Measurements from ENCODE around the gene TOR4A. TPM values are rescaled to one million over a fixed set of nuclear protein-coding genes. Genes with fewer than 3 reads are reported as not detected.

TOR4A gene
- total and polyA plus RNA-seq, 2 donors (not counting 1 experiment from before 2014, with no cell fraction given): 8.3 to 15.3 TPM

DNA sequence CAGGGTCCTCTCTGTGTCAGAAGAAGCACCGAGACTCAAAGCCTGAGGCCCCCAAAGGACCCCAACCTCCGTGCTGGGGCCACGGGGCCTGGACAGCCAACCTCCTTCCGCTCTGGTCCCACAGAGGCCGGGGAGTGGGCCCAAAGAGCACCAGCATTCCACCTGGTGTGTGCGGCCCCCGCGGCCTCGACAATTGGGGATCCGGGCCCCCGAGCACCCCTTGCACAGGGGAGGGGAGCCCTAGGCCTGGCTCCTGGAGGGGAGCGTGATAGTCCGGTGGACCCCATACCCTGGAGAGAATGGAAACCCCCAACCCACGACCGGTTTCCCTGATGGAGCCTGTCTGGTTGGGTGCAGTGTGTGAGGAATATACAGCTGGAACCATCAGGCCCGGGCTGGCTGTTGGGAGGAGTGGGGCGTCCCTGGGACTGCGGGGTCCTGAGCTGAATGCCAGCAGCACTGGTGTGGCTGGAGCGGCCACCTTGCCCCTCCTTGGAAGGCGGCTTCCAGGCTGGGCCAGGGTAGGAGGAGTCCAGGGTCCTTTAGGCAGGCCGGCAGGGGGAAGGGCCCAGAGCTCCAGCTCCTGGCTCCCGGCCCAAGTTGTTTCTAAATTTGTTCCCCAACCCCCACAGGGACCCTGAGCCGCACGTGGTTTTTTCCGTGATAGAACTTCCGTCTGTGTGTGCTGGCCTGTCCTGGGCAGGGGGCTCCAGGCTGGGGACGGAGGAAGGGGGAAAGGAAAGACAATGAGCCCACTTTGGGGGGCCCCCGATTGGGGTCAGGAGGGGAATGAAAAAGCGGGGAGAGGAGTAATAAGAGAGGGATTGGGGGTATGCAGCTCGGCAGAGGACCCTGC, 825 bp upstream of the TOR4A start:
- Mint-ChIP-seq H3K4me3 (peak overlapping the region; percentile 90), H3K9me3 (ENCODE audit: insufficient read depth) (no peaks in the 10 kb centered on the region), H3K27ac (peak overlapping the region; percentile 93), H3K4me1 (peaks cover 38% of the 10 kb centered on the region), H3K27me3 (no peaks in the 10 kb centered on the region)
- peaks cover 30 to 54% of the 10 kb centered on the region in 2 donors for H3K4me1 ChIP-seq (ENCODE audit: control insufficient read depth in 2 of 2, insufficient read depth in 2 of 2, low read length in 2 of 2)
- intact Hi-C loops (cut with micrococcal nuclease): loop anchor here (1.0 kb wide), 2 partner anchors 21 to 44 kb away; partner anchors contain the start of gene NELFB
- peak overlapping the region; percentile 100 for H3K4me2 ChIP-seq (replicated peaks; ENCODE audit: low read depth, low read length, poor library complexity, severe bottlenecking)
- peaks cover 0 to 12% of the 10 kb centered on the region in 2 experiments for H3K36me3 ChIP-seq (replicated peaks in 1 of 2; ENCODE audit: control extremely low read depth in 1 of 2, control insufficient read depth in 1 of 2, extremely low read depth in 1 of 2, insufficient read depth in 2 of 2, low read length in 1 of 2)
- peak overlapping the region; percentile 76 to 79 for H3K27ac ChIP-seq (ENCODE audit: low read length in 2 of 2)
- ChIA-PET CTCF (interaction anchor here (0.8 to 1.9 kb wide), 7 partner anchors 9 to 40 kb away, joined by 3 to 7 read pairs (median 3); no protein-coding TSS in a partner anchor), POLR2A (interaction anchor here (0.6 to 1.5 kb wide), 7 partner anchors 9 to 149 kb away, joined by 3 to 7 read pairs (median 4); partner anchors contain the start of genes ANAPC2, EXD3, NOXA1 and SSNA1)
- no peaks in the 10 kb centered on the region for H3K9me3 ChIP-seq (ENCODE audit: control extremely low read depth in 1 of 3, control insufficient read depth in 2 of 3, insufficient read depth in 1 of 3, low read length in 2 of 3)
- WGBS (ENCODE audit: insufficient coverage): 45% methylated on average over 25 of the region's 30 CpGs
- peaks cover 37% of the 10 kb centered on the region for H3K79me2 ChIP-seq (ENCODE audit: control insufficient read depth, insufficient read depth, low read length)
- peak overlapping the region; percentile 65 for H2AFZ ChIP-seq (ENCODE audit: insufficient read depth, low read depth, low read length, poor library complexity, severe bottlenecking)
- peak overlapping the region; percentile 12 to 88 (median 82) for H3K4me3 ChIP-seq (ENCODE audit: control extremely low read depth in 1 of 5, extremely low read depth in 1 of 5, insufficient read depth in 1 of 5, low read depth in 2 of 5, low read length in 4 of 5)
- H4K20me1 ChIP-seq (ENCODE audit: control insufficient read depth, insufficient read depth, low read length, poor library complexity, severe bottlenecking): peaks cover 24% of the 10 kb centered on the region
- TF ChIP-seq, protein P1, sequence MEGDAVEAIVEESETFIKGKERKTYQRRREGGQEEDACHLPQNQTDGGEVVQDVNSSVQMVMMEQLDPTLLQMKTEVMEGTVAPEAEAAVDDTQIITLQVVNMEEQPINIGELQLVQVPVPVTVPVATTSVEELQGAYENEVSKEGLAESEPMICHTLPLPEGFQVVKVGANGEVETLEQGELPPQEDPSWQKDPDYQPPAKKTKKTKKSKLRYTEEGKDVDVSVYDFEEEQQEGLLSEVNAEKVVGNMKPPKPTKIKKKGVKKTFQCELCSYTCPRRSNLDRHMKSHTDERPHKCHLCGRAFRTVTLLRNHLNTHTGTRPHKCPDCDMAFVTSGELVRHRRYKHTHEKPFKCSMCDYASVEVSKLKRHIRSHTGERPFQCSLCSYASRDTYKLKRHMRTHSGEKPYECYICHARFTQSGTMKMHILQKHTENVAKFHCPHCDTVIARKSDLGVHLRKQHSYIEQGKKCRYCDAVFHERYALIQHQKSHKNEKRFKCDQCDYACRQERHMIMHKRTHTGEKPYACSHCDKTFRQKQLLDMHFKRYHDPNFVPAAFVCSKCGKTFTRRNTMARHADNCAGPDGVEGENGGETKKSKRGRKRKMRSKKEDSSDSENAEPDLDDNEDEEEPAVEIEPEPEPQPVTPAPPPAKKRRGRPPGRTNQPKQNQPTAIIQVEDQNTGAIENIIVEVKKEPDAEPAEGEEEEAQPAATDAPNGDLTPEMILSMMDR (IDR thresholded peaks at IDR 0.05): no peak
- TF ChIP-seq EZH2 (IDR thresholded peaks at IDR 0.05; ENCODE audit: borderline replicate concordance, insufficient read depth, low read depth, low read length, poor library complexity, severe bottlenecking): no peak
- DNase-seq (peak; percentile 8), ATAC-seq (ENCODE audit: low read depth) (peak; percentile 16)
- no peaks in the 10 kb centered on the region for H3K27me3 ChIP-seq (replicated peaks in 1 of 4; ENCODE audit: control extremely low read depth in 1 of 4, control insufficient read depth in 3 of 4, insufficient read depth in 4 of 4, low read length in 3 of 4)
- H3K9ac ChIP-seq (ENCODE audit: low read length): peak overlapping the region; percentile 83

All from B cell (primary cell).